Measurements from ENCODE around the gene MRGPRF. TPM values are rescaled to one million over a fixed set of nuclear protein-coding genes. Genes with fewer than 3 reads are reported as not detected.

MRGPRF gene
- polyA plus RNA-seq, 1 of the 3 experiments (the other 2 are of a cell fraction): 0.18 TPM

DNA sequence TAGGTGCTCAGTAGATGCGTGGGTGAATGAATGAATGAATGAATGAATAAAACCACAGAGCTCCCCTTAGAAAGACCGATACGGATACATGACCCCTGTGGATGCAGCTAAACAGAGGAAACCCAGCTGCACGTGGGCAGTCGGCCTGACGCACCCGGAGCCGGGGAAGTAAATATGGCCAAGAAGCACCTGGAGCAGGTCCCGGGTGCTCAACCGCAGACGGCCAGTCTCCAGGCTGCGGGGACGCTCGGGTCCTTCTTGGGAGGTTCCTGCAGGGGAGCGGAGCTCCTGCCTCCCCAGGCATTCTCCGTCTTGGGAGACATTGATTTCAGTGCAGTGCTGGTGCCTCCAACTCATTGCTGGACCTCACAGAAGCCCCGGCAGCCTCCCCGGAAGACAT, 24.0 kb upstream of the MRGPRF start (continued):
- no peak for TF ChIP-seq NFIC (IDR thresholded peaks at IDR 0.05; ENCODE audit: borderline replicate concordance)

DNA sequence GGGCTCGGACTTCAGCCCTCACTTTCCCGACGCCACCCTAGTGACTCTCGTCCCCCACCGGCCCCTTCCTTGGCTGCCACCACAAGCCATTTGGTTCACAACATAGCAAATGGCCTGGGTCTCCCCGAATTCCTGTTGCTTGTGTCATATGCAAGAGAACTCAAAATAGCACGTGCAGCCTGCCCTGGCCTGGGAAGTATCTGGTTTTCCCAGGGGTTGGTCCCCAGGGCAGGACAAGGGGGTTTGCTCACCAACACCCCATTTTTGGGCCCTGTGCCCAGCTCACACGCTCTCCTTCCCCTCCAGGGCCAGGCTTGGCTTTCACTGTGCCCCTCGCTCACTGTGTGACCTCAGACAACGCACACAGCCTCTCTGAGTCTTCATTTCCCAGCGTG, 22.9 kb upstream of the MRGPRF start:
- no peak for DNase-seq
- no peak overlapping the region for H2AFZ ChIP-seq (ENCODE audit: low read depth)

DNA sequence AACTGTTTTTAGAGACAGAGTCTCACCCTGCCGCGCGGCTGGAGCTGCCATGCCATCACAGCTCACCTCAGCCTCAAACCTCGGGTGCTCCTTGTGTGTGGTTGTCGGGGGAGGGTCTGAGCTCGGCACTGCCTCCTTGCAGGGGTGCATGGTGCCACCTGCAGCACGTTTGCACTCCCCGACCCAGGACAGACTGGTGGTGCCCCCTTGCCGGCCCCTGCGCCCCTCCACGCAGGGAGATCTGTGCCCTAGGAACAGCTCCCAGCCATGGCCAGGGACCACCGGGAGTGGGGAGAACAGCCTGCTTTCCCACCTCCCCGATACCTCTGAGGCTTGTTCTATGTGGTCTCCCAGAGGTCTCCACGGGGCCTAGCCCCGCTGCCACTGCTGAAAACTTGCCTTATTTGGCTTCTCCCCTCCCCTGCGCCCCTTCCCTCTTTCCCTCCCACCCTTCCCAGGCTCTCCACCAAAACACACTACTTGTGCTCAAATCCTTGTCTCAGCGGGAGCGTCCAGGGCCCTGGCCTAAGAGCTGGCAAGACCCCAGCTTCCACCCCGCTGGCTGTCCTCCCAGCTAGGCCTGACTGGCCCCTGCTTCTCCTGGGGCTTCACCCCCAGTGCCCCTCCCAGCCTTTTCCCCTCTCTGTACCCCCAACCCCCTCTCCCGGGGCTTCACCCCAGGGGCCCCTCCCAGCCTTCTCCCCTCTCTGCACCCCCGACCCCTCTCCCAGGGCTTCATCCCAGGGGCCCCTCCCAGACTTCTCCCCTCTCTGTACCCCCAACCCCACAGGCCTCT, 22.3 kb upstream of the MRGPRF start:
- no peak overlapping the region for H3K27ac ChIP-seq (ENCODE audit: low read depth in 2 of 2, low read length in 1 of 2)
- POLR2A ChIA-PET: no interaction called here
- no peaks in the 10 kb centered on the region for H3K36me3 ChIP-seq (replicated peaks in 1 of 2; ENCODE audit: control insufficient read depth in 1 of 2, insufficient read depth in 2 of 2, low read length in 1 of 2)
- H3K4me2 ChIP-seq: no peak overlapping the region
- WGBS (ENCODE audit: low lambda C conversion rate): 86% methylated on average over 13 of the region's 21 CpGs
- H3K9me3 ChIP-seq: no peaks in the 10 kb centered on the region
- H3K4me3 ChIP-seq (ENCODE audit: low read depth in 2 of 2, low read length in 1 of 2): no peak overlapping the region
- no peak overlapping the region for H3K9ac ChIP-seq
- DNase-seq: no peak
- no peak overlapping the region for H2AFZ ChIP-seq (ENCODE audit: low read depth)
- no peaks in the 10 kb centered on the region for H4K20me1 ChIP-seq (ENCODE audit: insufficient read depth)
- H3K9me2 ChIP-seq: no peaks in the 10 kb centered on the region
- no peaks in the 10 kb centered on the region for H3F3A ChIP-seq (replicated peaks; ENCODE audit: insufficient read depth)
- H3K4me1 ChIP-seq (ENCODE audit: control insufficient read depth in 1 of 2, insufficient read depth in 2 of 2, low read depth in 1 of 2, low read length in 1 of 2): peaks cover 0 to 4% of the 10 kb centered on the region in 2 experiments; a peak in 1 of 4 replicates
- no peaks in the 10 kb centered on the region for H3K27me3 ChIP-seq (ENCODE audit: insufficient read depth)
- no peak for TF ChIP-seq EZH2phosphoT487 (IDR thresholded peaks at IDR 0.05; ENCODE audit: borderline replicate concordance, low read depth)
- no peak for TF ChIP-seq FOXJ3 (CRISPR knock-in tag; IDR thresholded peaks at IDR 0.05)
- no peak for TF ChIP-seq GABPA (IDR thresholded peaks at IDR 0.05; ENCODE audit: low read depth)
- H3K79me2 ChIP-seq (ENCODE audit: insufficient read depth): no peaks in the 10 kb centered on the region
- CTCF ChIA-PET: interaction anchor here (1.5 to 4.3 kb wide), 2 partner anchors 9 to 22 kb away, joined by 4 to 23 read pairs; no protein-coding TSS in a partner anchor

More for the DNA sequence above, 22.9 kb upstream of the MRGPRF start:
- Histone ChIP-seq H3K9me2 (no peaks in the 10 kb centered on the region), H3K27me3 (ENCODE audit: insufficient read depth) (no peaks in the 10 kb centered on the region), H3K4me2 (no peak overlapping the region), H4K20me1 (ENCODE audit: insufficient read depth) (no peaks in the 10 kb centered on the region), H3K4me3 (ENCODE audit: low read depth in 2 of 2, low read length in 1 of 2) (no peak overlapping the region), H3K4me1 (ENCODE audit: control insufficient read depth in 1 of 2, insufficient read depth in 2 of 2, low read depth in 1 of 2, low read length in 1 of 2) (peaks cover 0 to 9% of the 10 kb centered on the region in 2 experiments; a peak in 2 of 4 replicates), H3K36me3 (replicated peaks in 1 of 2; ENCODE audit: control insufficient read depth in 1 of 2, insufficient read depth in 2 of 2, low read length in 1 of 2) (no peaks in the 10 kb centered on the region), H3K79me2 (ENCODE audit: insufficient read depth) (no peaks in the 10 kb centered on the region), H3K9me3 (no peaks in the 10 kb centered on the region), H3F3A (replicated peaks; ENCODE audit: insufficient read depth) (no peaks in the 10 kb centered on the region), H3K27ac (ENCODE audit: low read depth in 2 of 2, low read length in 1 of 2) (no peak overlapping the region), H3K9ac (no peak overlapping the region)
- POLR2A ChIA-PET: no interaction called here
- WGBS (ENCODE audit: low lambda C conversion rate): 84% methylated on average over 11 of the region's 11 CpGs
- CTCF ChIA-PET: interaction anchor here (1.1 to 4.3 kb wide), 3 partner anchors 8 to 22 kb away, joined by 3 to 23 read pairs (median 5); partner anchors contain the start of gene MRGPRF
- TF ChIP-seq GABPA (IDR thresholded peaks at IDR 0.05; ENCODE audit: low read depth): no peak
- TF ChIP-seq TAF1 (IDR thresholded peaks at IDR 0.05; ENCODE audit: borderline replicate concordance, low read depth, low read length): no peak
- TF ChIP-seq RAD21 (IDR thresholded peaks at IDR 0.05; ENCODE audit: low read length): no peak
- TF ChIP-seq NRF1 (IDR thresholded peaks at IDR 0.05; ENCODE audit: low read depth, low read length): no peak
- no peak for TF ChIP-seq RCOR1 (IDR thresholded peaks at IDR 0.05; ENCODE audit: low read length)

All from SK-N-SH (cell line).